Parathyroid adenoma (tissue), 2 donors: Measurements from ENCODE around the gene RAB20.

ENCODE experiments used
- H2AFZ ChIP-seq: fragments of 300-600 bp; sonication (generic); one replicate; pipeline ENCODE4 v1.7.0; 2017; ENCODE audit warnings: antibody characterized with exemption, mild to moderate bottlenecking
- H3K27ac ChIP-seq: fragments of 300-600 bp; sonication (generic); one replicate; pipeline ENCODE4 v1.7.0; 2017
- H3K27me3 ChIP-seq: fragments of 300-600 bp; sonication (generic); one replicate; pipeline ENCODE4 v1.7.0; 2017; ENCODE audit warnings: low read length; ENCODE audit not compliant: control insufficient read depth, insufficient read depth
- H3K36me3 ChIP-seq: fragments of 300-600 bp; sonication (generic); one replicate; pipeline ENCODE4 v1.7.0; 2017; ENCODE audit warnings: low read length; ENCODE audit not compliant: control insufficient read depth, insufficient read depth
- H3K4me1 ChIP-seq: fragments of 300-600 bp; sonication (generic); one replicate; pipeline ENCODE4 v1.7.0; 2017; ENCODE audit warnings: control low read depth
- H3K4me2 ChIP-seq: fragments of 300-600 bp; sonication (generic); one replicate; pipeline ENCODE4 v1.7.0; 2017; ENCODE audit warnings: low read length
- H3K4me3 ChIP-seq: fragments of 300-600 bp; sonication (generic); one replicate; pipeline ENCODE4 v1.7.0; 2017; ENCODE audit warnings: low read depth, low read length
- H3K79me2 ChIP-seq: fragments of 300-600 bp; sonication (generic); one replicate; pipeline ENCODE4 v1.7.0; 2017; ENCODE audit warnings: control low read depth
- H3K9ac ChIP-seq: fragments of 300-600 bp; sonication (generic); one replicate; pipeline ENCODE4 v1.7.0; 2017; ENCODE audit warnings: mild to moderate bottlenecking
- H3K9me3 ChIP-seq: fragments of 300-600 bp; sonication (generic); one replicate; pipeline ENCODE4 v1.7.0; 2017; ENCODE audit warnings: low read length; ENCODE audit not compliant: control insufficient read depth
- TF ChIP-seq, protein P1 (sequence below): fragments of 300-600 bp; sonication (generic); IDR thresholded peaks from one replicate; pipeline ENCODE4 v1.7.0; 2017; ENCODE audit warnings: antibody characterized with exemption, mild to moderate bottlenecking
- donor health status: primary hyperparathyroidism.

The RAB20 gene

DNA sequence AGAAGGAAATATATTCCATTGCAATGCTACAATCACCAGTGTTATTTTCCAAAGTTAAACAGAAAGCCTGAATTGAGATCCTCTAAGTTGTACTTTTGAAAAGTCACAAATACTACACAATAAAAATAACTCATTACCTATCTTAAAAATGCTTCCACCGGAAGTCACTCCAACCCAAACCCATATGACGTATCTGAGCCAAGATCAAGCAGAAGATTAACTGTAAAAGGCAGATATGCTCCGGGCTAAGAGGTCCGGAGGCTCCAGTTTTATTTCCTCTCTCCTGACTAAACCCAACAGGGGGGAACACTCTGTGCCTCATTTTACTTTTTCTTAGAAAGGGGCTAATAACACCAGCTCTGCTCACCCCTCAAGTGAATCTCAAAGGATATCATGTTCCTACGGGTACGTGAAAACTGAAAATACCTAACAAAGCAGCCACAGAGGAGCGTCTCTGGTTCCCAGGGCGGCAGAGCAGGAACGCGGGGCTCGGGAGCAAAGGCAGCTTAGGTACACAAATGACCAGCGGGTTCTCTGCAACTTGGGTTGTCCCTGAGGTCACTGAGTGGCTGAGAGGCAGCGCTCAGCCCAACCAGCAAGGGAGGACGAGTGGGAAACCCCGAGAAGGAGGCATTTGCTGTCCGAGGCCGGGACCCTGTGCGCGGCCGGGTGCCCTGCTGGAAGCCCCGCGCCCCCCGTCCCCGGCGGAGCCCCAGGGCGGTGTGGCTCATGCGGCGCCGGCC lies 750 bp downstream of the RAB20 start:
- Histone ChIP-seq H3K4me3 (peak overlapping the region; percentile 64), H3K79me2 (no peaks in the 10 kb centered on the region), H3K9ac (no peak overlapping the region), H2AFZ (peak overlapping the region; percentile 85), H3K36me3 (no peaks in the 10 kb centered on the region), H3K4me2 (peak overlapping the region; percentile 95), H3K27me3 (no peaks in the 10 kb centered on the region), H3K27ac (peak overlapping the region; percentile 85), H3K9me3 (no peaks in the 10 kb centered on the region), H3K4me1 (no peaks in the 10 kb centered on the region)
- TF ChIP-seq, protein P1, sequence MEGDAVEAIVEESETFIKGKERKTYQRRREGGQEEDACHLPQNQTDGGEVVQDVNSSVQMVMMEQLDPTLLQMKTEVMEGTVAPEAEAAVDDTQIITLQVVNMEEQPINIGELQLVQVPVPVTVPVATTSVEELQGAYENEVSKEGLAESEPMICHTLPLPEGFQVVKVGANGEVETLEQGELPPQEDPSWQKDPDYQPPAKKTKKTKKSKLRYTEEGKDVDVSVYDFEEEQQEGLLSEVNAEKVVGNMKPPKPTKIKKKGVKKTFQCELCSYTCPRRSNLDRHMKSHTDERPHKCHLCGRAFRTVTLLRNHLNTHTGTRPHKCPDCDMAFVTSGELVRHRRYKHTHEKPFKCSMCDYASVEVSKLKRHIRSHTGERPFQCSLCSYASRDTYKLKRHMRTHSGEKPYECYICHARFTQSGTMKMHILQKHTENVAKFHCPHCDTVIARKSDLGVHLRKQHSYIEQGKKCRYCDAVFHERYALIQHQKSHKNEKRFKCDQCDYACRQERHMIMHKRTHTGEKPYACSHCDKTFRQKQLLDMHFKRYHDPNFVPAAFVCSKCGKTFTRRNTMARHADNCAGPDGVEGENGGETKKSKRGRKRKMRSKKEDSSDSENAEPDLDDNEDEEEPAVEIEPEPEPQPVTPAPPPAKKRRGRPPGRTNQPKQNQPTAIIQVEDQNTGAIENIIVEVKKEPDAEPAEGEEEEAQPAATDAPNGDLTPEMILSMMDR, result no peak

DNA sequence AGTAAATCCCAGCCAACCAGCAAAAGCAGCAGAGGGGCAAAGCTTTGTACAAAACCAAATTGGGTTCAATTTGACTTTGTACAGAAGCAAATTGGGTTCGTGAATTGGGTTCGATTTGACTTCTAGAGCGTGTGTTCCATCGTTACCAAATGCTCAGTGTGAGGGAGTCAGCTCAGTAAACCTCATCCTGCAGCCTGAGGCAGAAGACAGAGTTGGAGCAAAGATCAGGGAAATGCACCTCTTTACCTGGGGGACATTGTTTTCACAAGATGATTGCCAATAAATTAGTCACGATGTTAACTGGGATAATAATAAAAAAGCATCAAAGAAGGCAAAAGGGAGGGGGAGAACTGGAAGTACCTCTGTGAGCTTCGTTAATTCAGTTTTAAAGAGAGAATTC lies 1.5 kb downstream of the RAB20 start:
- Histone ChIP-seq H2AFZ (no peak overlapping the region), H3K79me2 (no peaks in the 10 kb centered on the region), H3K9me3 (no peaks in the 10 kb centered on the region), H3K9ac (no peak overlapping the region), H3K27ac (peak overlapping the region; percentile 85), H3K4me3 (no peak overlapping the region), H3K27me3 (no peaks in the 10 kb centered on the region), H3K4me2 (peak overlapping the region; percentile 95), H3K4me1 (no peaks in the 10 kb centered on the region), H3K36me3 (no peaks in the 10 kb centered on the region)
- TF ChIP-seq, protein P1, result no peak

DNA sequence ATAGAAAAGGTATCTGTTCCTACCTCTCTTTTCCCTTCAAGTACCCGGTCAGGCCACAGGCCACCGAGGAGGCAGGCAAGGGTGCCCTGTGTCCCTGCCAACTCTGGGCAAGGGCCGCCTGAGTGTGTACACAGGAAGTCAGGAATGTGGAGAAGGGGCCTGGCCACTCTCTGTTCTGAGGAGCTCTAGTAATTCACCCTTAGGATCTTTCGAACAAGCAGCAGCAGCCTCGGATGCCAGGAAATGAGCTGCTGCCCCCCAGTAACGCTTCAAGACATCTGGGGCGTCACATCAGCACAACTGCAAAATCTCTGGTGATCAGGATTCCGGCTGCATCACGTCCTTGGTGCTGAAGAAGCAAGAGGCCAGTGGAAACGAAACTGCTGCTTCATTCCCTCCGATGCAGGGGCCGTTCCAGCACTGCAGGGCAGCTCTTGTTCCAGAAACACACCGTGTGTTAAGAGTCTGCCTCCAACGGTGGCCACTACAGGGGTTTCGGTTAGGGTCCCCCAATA lies 2.0 kb downstream of the RAB20 start:
- TF ChIP-seq, protein P1, result no peak
- Histone ChIP-seq H3K79me2 (no peaks in the 10 kb centered on the region), H3K27ac (no peak overlapping the region), H3K9me3 (no peaks in the 10 kb centered on the region), H3K36me3 (no peaks in the 10 kb centered on the region), H3K27me3 (no peaks in the 10 kb centered on the region), H3K4me2 (no peak overlapping the region), H3K4me1 (no peaks in the 10 kb centered on the region), H2AFZ (no peak overlapping the region), H3K4me3 (no peak overlapping the region), H3K9ac (no peak overlapping the region)

DNA sequence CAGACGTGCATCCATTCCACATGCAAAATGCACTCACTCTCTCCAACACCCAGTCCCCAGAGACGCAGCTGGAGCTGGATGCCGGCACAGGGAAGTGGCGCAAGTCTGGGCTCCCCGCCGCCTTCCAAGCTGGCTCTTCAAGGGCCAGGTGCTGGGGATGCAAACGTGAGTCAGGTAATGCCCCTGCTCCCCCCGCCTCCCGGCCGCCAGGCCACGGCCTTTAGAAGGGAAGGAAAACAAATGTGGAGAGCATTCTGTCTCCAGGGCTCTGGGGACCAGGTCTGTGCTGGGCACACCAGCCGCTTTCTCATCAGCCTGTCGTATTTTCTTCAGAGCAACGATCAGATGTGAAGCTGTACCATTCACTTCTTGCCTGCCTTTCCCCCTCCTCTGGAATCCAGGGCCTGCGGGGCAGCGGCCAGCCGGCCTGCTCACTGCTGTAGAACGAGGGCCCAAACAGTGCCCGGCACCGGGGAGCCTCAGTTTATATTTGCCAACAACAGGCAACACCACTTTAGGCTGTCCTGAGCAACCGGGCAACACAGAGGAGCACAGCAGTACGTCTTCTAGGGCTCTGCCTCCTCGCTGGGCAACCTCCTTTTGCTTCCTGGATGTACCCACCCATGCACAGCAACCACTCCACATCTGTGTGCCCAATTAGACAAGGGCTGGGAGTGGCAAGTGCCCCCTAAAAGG lies 3.8 kb downstream of the RAB20 start:
- no peaks in the 10 kb centered on the region for H3K4me1 ChIP-seq
- H3K79me2 ChIP-seq, result no peaks in the 10 kb centered on the region
- H3K36me3 ChIP-seq, result no peaks in the 10 kb centered on the region
- no peak overlapping the region for H3K4me2 ChIP-seq
- no peak overlapping the region for H3K9ac ChIP-seq
- H3K4me3 ChIP-seq, result no peak overlapping the region
- H3K9me3 ChIP-seq, result no peaks in the 10 kb centered on the region
- no peak overlapping the region for H2AFZ ChIP-seq
- no peaks in the 10 kb centered on the region for H3K27me3 ChIP-seq
- TF ChIP-seq, protein P1, result no peak
- no peak overlapping the region for H3K27ac ChIP-seq
